BE2C (cell line): Measurements from ENCODE around the gene TINAG. TPM values are rescaled to one million over a fixed set of nuclear protein-coding genes. Genes with fewer than 3 reads are reported as not detected.

Experiments used
- DNase-seq: peaks from one replicate; pipeline ENCODE4 v3.0.0-alpha.2; 2020
- H3K27me3 ChIP-seq: fragments of 250-450 bp; sonication (Bioruptor Pico); 2 replicates; pipeline ENCODE4 v1.5.1; 2020; ENCODE audit warnings: mild to moderate bottlenecking
- H3K36me3 ChIP-seq: fragments of 250-450 bp; sonication (Bioruptor Pico); 2 replicates; pipeline ENCODE4 v1.5.1; 2020; ENCODE audit warnings: mild to moderate bottlenecking
- H3K4me1 ChIP-seq: fragments of 250-450 bp; sonication (Bioruptor Pico); 2 replicates; pipeline ENCODE4 v1.5.1; 2020
- H3K4me3 ChIP-seq: 2 replicates; pipeline ENCODE4 v1.5.1; 2011; ENCODE audit warnings: low read depth, low read length
- H3K9me3 ChIP-seq: fragments of 250-450 bp; sonication (Bioruptor Pico); 2 replicates; pipeline ENCODE4 v1.5.1; 2020
- polyA plus RNA-seq: library from polyadenylated mRNA; unstranded; fragments of >200 nt; gene quantifications from one replicate; pipeline ENCODE4 v1.2.1, GENCODE V29; 2012; ENCODE audit warnings: low read depth, missing spikeins; ENCODE audit not compliant: insufficient read length, insufficient read depth
- TF ChIP-seq, protein P1 (sequence below): IDR thresholded peaks from 2 replicates; pipeline ENCODE4 v1.5.1; 2012; ENCODE audit warnings: mild to moderate bottlenecking, low read depth, low read length

Gene TINAG, protein sequence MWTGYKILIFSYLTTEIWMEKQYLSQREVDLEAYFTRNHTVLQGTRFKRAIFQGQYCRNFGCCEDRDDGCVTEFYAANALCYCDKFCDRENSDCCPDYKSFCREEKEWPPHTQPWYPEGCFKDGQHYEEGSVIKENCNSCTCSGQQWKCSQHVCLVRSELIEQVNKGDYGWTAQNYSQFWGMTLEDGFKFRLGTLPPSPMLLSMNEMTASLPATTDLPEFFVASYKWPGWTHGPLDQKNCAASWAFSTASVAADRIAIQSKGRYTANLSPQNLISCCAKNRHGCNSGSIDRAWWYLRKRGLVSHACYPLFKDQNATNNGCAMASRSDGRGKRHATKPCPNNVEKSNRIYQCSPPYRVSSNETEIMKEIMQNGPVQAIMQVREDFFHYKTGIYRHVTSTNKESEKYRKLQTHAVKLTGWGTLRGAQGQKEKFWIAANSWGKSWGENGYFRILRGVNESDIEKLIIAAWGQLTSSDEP
- not detected for polyA plus RNA-seq

DNA sequence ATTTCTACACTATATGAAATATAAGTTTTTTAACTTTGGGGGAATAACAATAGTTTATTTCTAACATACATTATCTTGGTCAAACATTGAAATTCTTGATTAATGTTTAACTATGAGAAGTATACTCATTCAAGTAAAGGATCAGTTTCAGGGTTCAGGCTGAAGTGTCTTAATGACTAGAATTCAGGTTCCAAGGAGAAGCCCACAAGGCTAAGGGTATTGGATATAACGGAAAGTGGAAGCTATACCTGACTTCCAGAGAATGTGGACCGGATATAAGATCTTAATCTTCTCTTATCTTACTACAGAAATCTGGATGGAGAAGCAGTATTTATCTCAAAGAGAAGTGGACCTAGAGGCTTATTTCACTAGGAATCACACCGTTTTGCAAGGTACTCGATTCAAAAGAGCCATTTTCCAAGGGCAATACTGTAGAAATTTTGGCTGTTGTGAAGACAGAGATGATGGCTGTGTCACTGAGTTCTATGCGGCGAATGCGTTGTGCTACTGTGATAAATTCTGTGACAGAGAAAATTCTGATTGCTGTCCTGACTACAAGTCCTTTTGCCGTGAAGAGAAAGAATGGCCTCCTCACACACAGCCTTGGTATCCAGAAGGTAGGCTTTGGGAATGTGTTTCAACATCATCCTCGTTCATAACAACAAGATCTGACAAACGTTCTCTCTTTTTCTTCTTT, at the start of gene TINAG:
Gene TINAG, plus strand, starts transcription at position 153 of the 697 bp plus-strand sequence. Its CDS starts 110 bp downstream, at position 263.
- H3K27me3 ChIP-seq: no peaks in the 10 kb centered on the region
- no peaks in the 10 kb centered on the region for H3K36me3 ChIP-seq
- H3K9me3 ChIP-seq: no peaks in the 10 kb centered on the region
- TF ChIP-seq, protein P1, sequence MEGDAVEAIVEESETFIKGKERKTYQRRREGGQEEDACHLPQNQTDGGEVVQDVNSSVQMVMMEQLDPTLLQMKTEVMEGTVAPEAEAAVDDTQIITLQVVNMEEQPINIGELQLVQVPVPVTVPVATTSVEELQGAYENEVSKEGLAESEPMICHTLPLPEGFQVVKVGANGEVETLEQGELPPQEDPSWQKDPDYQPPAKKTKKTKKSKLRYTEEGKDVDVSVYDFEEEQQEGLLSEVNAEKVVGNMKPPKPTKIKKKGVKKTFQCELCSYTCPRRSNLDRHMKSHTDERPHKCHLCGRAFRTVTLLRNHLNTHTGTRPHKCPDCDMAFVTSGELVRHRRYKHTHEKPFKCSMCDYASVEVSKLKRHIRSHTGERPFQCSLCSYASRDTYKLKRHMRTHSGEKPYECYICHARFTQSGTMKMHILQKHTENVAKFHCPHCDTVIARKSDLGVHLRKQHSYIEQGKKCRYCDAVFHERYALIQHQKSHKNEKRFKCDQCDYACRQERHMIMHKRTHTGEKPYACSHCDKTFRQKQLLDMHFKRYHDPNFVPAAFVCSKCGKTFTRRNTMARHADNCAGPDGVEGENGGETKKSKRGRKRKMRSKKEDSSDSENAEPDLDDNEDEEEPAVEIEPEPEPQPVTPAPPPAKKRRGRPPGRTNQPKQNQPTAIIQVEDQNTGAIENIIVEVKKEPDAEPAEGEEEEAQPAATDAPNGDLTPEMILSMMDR: no peak
- no peaks in the 10 kb centered on the region for H3K4me1 ChIP-seq
- DNase-seq: no peak
- no peak within 1 kb of the TSS for H3K4me3 ChIP-seq

GRCh38 chr6:54260025-54260424, 48.2 kb upstream of the TINAG start:
- no peak for DNase-seq
- H3K36me3 ChIP-seq: no peaks in the 10 kb centered on the region
- TF ChIP-seq, protein P1: no peak
- H3K4me3 ChIP-seq: no peak overlapping the region
- no peaks in the 10 kb centered on the region for H3K9me3 ChIP-seq
- H3K4me1 ChIP-seq: no peaks in the 10 kb centered on the region
- no peaks in the 10 kb centered on the region for H3K27me3 ChIP-seq

- no peak for DNase-seq
- TF ChIP-seq, protein P1: no peak
- Histone ChIP-seq H3K9me3 (no peaks in the 10 kb centered on the region), H3K4me3 (no peak overlapping the region), H3K27me3 (no peaks in the 10 kb centered on the region), H3K36me3 (no peaks in the 10 kb centered on the region), H3K4me1 (no peaks in the 10 kb centered on the region)
These were observed 45.7 kb upstream of the TINAG start for GRCh38 chr6:54262499-54262898.

DNA sequence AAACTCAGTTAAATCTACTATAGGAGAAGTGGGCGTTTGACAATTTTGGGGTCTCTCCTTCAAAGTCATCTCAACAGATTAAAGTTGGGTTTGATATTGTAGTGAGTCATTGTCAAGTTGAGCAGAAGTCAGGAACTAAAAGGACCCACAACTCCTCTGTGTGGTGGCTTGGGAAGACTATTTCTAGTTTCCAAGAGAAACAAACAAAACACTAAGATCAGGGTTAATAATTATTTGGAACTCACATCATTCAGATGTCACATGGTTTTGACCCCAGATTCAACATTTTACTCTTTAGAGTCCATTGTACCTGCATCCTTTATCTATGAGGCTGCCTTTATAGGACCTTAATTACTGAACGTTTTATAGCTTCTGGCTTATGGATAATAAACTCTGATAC, 45.3 kb upstream of the TINAG start:
- no peak for DNase-seq
- H3K27me3 ChIP-seq: no peaks in the 10 kb centered on the region
- no peaks in the 10 kb centered on the region for H3K9me3 ChIP-seq
- TF ChIP-seq, protein P1: no peak
- H3K4me3 ChIP-seq: no peak overlapping the region
- no peaks in the 10 kb centered on the region for H3K4me1 ChIP-seq
- no peaks in the 10 kb centered on the region for H3K36me3 ChIP-seq

DNA sequence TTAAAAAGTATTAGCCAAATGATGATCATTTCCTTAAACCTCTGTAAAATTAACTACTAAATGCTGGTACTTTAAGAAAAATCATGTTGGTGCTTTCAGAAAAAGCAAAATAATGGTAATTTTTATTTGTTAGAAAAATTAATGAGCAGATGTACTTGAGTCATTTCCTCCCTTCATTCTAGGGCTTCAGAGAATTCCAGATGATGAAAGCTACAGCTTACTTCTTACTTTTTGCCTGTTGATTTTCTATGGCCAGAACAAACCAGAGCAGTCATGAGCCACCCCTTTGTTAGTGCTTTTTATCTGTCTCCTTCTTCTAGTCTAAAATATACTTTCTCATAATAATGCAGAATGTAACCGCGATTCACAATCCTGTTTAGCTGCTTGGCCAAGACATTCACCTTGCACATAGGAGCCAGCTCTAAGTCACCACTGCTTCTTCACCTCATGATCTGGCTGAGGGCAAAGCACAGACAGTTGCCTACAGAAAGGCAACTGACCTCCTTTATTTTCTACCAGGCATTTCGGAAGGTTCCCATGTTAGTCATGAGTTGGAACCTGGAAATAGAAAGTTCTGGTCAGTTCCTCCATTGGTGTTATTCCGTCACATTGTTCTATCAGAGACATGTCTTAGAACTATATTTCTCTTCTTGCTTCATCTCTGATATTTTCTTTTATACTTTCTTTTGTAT, 43.5 kb upstream of the TINAG start:
- no peak for DNase-seq
- H3K4me3 ChIP-seq: no peak overlapping the region
- H3K9me3 ChIP-seq: no peaks in the 10 kb centered on the region
- no peaks in the 10 kb centered on the region for H3K27me3 ChIP-seq
- TF ChIP-seq, protein P1: no peak
- H3K4me1 ChIP-seq: no peaks in the 10 kb centered on the region
- no peaks in the 10 kb centered on the region for H3K36me3 ChIP-seq
